Measurements from ENCODE around the gene CHRD.

DNA sequence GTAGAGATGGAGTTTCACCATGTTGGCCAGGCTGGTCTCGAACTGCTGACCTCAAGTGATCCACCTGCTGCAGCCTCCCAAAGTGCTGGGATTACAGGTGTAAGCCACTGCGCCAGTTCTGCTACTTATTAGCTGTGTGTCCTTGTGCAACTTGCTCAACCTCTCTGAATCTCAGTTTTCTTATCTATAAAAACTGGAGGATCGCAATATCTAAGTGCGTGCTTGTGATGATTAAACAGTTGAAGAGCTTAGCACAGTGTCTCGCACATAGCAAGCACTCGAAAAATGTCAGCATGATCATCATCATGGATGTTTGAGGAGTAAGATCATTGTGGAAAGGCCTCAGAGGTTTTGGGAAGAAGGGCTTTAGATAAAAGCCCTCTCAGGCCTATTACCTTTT is 29.2 kb upstream of the CHRD start:
- TF ChIP-seq, protein P1, sequence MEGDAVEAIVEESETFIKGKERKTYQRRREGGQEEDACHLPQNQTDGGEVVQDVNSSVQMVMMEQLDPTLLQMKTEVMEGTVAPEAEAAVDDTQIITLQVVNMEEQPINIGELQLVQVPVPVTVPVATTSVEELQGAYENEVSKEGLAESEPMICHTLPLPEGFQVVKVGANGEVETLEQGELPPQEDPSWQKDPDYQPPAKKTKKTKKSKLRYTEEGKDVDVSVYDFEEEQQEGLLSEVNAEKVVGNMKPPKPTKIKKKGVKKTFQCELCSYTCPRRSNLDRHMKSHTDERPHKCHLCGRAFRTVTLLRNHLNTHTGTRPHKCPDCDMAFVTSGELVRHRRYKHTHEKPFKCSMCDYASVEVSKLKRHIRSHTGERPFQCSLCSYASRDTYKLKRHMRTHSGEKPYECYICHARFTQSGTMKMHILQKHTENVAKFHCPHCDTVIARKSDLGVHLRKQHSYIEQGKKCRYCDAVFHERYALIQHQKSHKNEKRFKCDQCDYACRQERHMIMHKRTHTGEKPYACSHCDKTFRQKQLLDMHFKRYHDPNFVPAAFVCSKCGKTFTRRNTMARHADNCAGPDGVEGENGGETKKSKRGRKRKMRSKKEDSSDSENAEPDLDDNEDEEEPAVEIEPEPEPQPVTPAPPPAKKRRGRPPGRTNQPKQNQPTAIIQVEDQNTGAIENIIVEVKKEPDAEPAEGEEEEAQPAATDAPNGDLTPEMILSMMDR (IDR thresholded peaks at IDR 0.05): no peak
- no peak for TF ChIP-seq POLR2AphosphoS5 (IDR thresholded peaks at IDR 0.05)
